NCI-H2227 (cell line): Measurements from ENCODE around the gene ZFX.
"Not testable (repeated sequence)": the region's sequence is repeated elsewhere in the genome, so short reads cannot be mapped to it uniquely, and the experiment has no call there.

ENCODE experiments used
- DNase-seq: peaks from one replicate; lab custom pipeline; 2025; ENCODE audit not compliant: unreplicated experiment; lab: John Stamatoyannopoulos, UW

Gene ZFX

GRCh38 chrX:24149351-24150050, at the start of gene ZFX:
Gene ZFX, plus strand, starts transcription at chrX:24149729. Its CDS starts 23,014 bp downstream, at chrX:24172743.
- DNase-seq, result peak; percentile 77

- no peak for DNase-seq
Observed at GRCh38 chrX:24100713-24101112, 48.8 kb upstream of the ZFX start.

GRCh38 chrX:24110069-24110468, 39.5 kb upstream of the ZFX start:
- DNase-seq, result peak; percentile 10

GRCh38 chrX:24113181-24113580, 36.3 kb upstream of the ZFX start:
- no peak for DNase-seq

GRCh38 chrX:24117258-24117657, 32.3 kb upstream of the ZFX start:
- DNase-seq, result no peak

- no peak for DNase-seq
Observed at GRCh38 chrX:24124244-24124799, 25.2 kb upstream of the ZFX start.

- DNase-seq, result no peak
Observed at GRCh38 chrX:24125028-24125612, 24.4 kb upstream of the ZFX start.

- DNase-seq, result no peak
Observed at GRCh38 chrX:24131476-24131875, 18.1 kb upstream of the ZFX start.

- DNase-seq, result no peak
Observed at GRCh38 chrX:24133312-24133711, 16.2 kb upstream of the ZFX start.

- not testable (repeated sequence) for DNase-seq
Observed at GRCh38 chrX:24135768-24136167, 13.8 kb upstream of the ZFX start.

- no peak for DNase-seq
Observed at GRCh38 chrX:24137192-24137591, 12.3 kb upstream of the ZFX start.

- DNase-seq, result not testable (repeated sequence)
Observed at GRCh38 chrX:24143982-24144381, 5.5 kb upstream of the ZFX start.

GRCh38 chrX:24144528-24144927, 5.0 kb upstream of the ZFX start:
- DNase-seq, result no peak

GRCh38 chrX:24145303-24146186, 4.0 kb upstream of the ZFX start:
- no peak for DNase-seq

- no peak for DNase-seq
Observed at GRCh38 chrX:24146283-24146949, 3.1 kb upstream of the ZFX start.

GRCh38 chrX:24147165-24147564, 2.4 kb upstream of the ZFX start:
- no peak for DNase-seq

- DNase-seq, result peak; percentile 23
Observed at GRCh38 chrX:24148121-24148520, 1.4 kb upstream of the ZFX start.

GRCh38 chrX:24148535-24149350, 786 bp upstream of the ZFX start:
- peak; percentile 77 for DNase-seq

- peak; percentile 96 for DNase-seq
Observed at GRCh38 chrX:24150051-24150790, 692 bp downstream of the ZFX start.
